Ascending aorta (tissue), 2 donors: Measurements from ENCODE around the gene ITPK1. TPM values are rescaled to one million over a fixed set of nuclear protein-coding genes. Genes with fewer than 3 reads are reported as not detected.

Experiments used
- DNase-seq, 2 donors: peaks; one replicate each; pipeline ENCODE4 v3.0.0-alpha.2; 2019; ENCODE audit warnings: low spot score in 2 of 2
- H3K27ac ChIP-seq, 2 donors: fragments of 200-600 bp; sonication (generic); one replicate each; pipeline ENCODE4 v1.5.1; 2016 to 2017; ENCODE audit warnings: mild to moderate bottlenecking in 1 of 2
- H3K27me3 ChIP-seq: fragments of 200-600 bp; sonication (generic); one replicate; pipeline ENCODE4 v1.5.1; 2017
- H3K36me3 ChIP-seq, 2 donors: fragments of 200-600 bp; sonication (generic); one replicate each; pipeline ENCODE4 v1.5.1; 2016
- H3K4me1 ChIP-seq, 2 donors: fragments of 200-600 bp; sonication (generic); one replicate each; pipeline ENCODE4 v1.5.1; 2016 to 2017; ENCODE audit warnings: mild to moderate bottlenecking in 1 of 2
- H3K4me3 ChIP-seq, 2 donors: fragments of 200-600 bp; sonication (generic); one replicate each; pipeline ENCODE4 v1.5.1; 2016 to 2017; ENCODE audit warnings: mild to moderate bottlenecking in 1 of 2
- H3K9me3 ChIP-seq, 2 donors: fragments of 200-600 bp; sonication (generic); one replicate each; pipeline ENCODE4 v1.5.1; 2016
- CTCF ChIP-seq, 3 experiments: fragments of 200-600 bp in 2 of 3; fragments of 450-650 bp in 1 of 3; sonication (generic) in 2 of 3; IDR thresholded peaks; one replicate each; pipeline ENCODE4 v1.5.1; 2016 to 2019; ENCODE audit warnings: antibody characterized with exemption in 3 of 3, mild to moderate bottlenecking in 1 of 3, moderate library complexity in 1 of 3
- intact Hi-C: fragments of 100-400 bp; cut with DNase I; formaldehyde crosslinking; loops from one replicate; pipeline ENCODE4 v1.15.1; 2023
- total RNA-seq: library from RNA; depleted of rRNA; stranded (reverse); fragments of >200 nt; gene quantifications from one replicate; pipeline ENCODE4 v1.1.0, GENCODE V29; 2016

The ITPK1 gene
- total RNA-seq, 1 donor from 2014 or later: 85.3 TPM

GRCh38 chr14:93082576-93083001, 33.1 kb downstream of the ITPK1 start:
- Histone ChIP-seq H3K9me3 (no peaks in the 10 kb centered on the region), H3K27me3 (no peaks in the 10 kb centered on the region), H3K36me3 (no peaks in the 10 kb centered on the region), H3K4me1 (peaks cover 0 to 24% of the 10 kb centered on the region in 2 donors), H3K4me3 (no peak overlapping the region), H3K27ac (peak overlapping the region; percentile 62 to 68)
- no peak for TF ChIP-seq CTCF (IDR thresholded peaks at IDR 0.05)
- intact Hi-C loops: no loop called here
- no peak for DNase-seq

- Histone ChIP-seq H3K36me3 (no peaks in the 10 kb centered on the region), H3K9me3 (no peaks in the 10 kb centered on the region), H3K4me3 (no peak overlapping the region), H3K27me3 (no peaks in the 10 kb centered on the region), H3K4me1 (peaks cover 0 to 24% of the 10 kb centered on the region in 2 donors), H3K27ac (peak overlapping the region; percentile 62 to 68)
- TF ChIP-seq CTCF (IDR thresholded peaks at IDR 0.05): no peak
- intact Hi-C loops: no loop called here
- no peak for DNase-seq
These were observed 33.7 kb downstream of the ITPK1 start for GRCh38 chr14:93081876-93082570.

- H3K4me1 ChIP-seq: peaks cover 0 to 24% of the 10 kb centered on the region in 2 donors
- no peaks in the 10 kb centered on the region for H3K9me3 ChIP-seq
- no peak for DNase-seq
- TF ChIP-seq CTCF (IDR thresholded peaks at IDR 0.05): no peak
- intact Hi-C loops: no loop called here
- H3K27ac ChIP-seq: no peak overlapping the region
- H3K4me3 ChIP-seq: no peak overlapping the region
- H3K27me3 ChIP-seq: no peaks in the 10 kb centered on the region
- H3K36me3 ChIP-seq: no peaks in the 10 kb centered on the region
These were observed 35.8 kb downstream of the ITPK1 start for GRCh38 chr14:93079865-93080403.

GRCh38 chr14:93079321-93079720, 36.4 kb downstream of the ITPK1 start:
- intact Hi-C loops: no loop called here
- Histone ChIP-seq H3K36me3 (no peaks in the 10 kb centered on the region), H3K4me3 (no peak overlapping the region), H3K9me3 (no peaks in the 10 kb centered on the region), H3K27ac (no peak overlapping the region), H3K4me1 (peaks cover 0 to 24% of the 10 kb centered on the region in 2 donors), H3K27me3 (no peaks in the 10 kb centered on the region)
- TF ChIP-seq CTCF (IDR thresholded peaks at IDR 0.05): no peak
- DNase-seq: no peak

GRCh38 chr14:93078870-93079269, 36.9 kb downstream of the ITPK1 start:
- peaks cover 0 to 24% of the 10 kb centered on the region in 2 donors for H3K4me1 ChIP-seq
- intact Hi-C loops: no loop called here
- no peak for TF ChIP-seq CTCF (IDR thresholded peaks at IDR 0.05)

More at GRCh38 chr14:93078870-93079269, 36.9 kb downstream of the ITPK1 start:
- no peak for DNase-seq
- Histone ChIP-seq H3K36me3 (no peaks in the 10 kb centered on the region), H3K27ac (no peak overlapping the region), H3K4me3 (no peak overlapping the region), H3K27me3 (no peaks in the 10 kb centered on the region), H3K9me3 (no peaks in the 10 kb centered on the region)
